ENCODE results near the gene NELL2. TPM values are rescaled to one million over a fixed set of nuclear protein-coding genes. Genes with fewer than 3 reads are reported as not detected.

The NELL2 gene
- total and polyA plus RNA-seq, 10 of the 15 experiments (the other 5 are each of a cell fraction or from before 2014, with no cell fraction given), result 0.27 to 2.3 (median 0.76) TPM

GRCh38 chr12:44830566-44831055 lies 45.5 kb downstream of the NELL2 start:
- 0% methylated on average over 1 of the region's 1 CpG for WGBS (ENCODE audit: insufficient coverage, insufficient replicate concordance, low lambda C conversion rate, missing lambda C conversion rate)
- FAIRE-seq (no peak), DNase-seq (ENCODE audit: low read depth, low spot score) (no peak), ATAC-seq (no peak)
- in situ Hi-C loops (cut with MboI) (no loop called here), intact Hi-C loops (cut with micrococcal nuclease; ENCODE audit: unreplicated experiment) (no loop called here)
- RAD21 ChIA-PET (ENCODE audit: unreplicated experiment), result no interaction called here
- Histone ChIP-seq H3K36me3 (ENCODE audit: control insufficient read depth in 2 of 2, insufficient read depth in 2 of 2, low read length in 1 of 2) (no peaks in the 10 kb centered on the region), H3K4me3 (no peak overlapping the region), H4K20me1 (ENCODE audit: control insufficient read depth, insufficient read depth) (no peaks in the 10 kb centered on the region), H3K27me3 (replicated peaks in 1 of 2; ENCODE audit: control insufficient read depth in 2 of 2, insufficient read depth in 2 of 2, low read length in 1 of 2) (no peaks in the 10 kb centered on the region), H2AFZ (ENCODE audit: control insufficient read depth, low read depth, low read length) (no peak overlapping the region), H3K4me2 (ENCODE audit: control insufficient read depth, insufficient read depth) (no peak overlapping the region), H3K27ac (ENCODE audit: control insufficient read depth, insufficient read depth) (no peak overlapping the region), H3K79me2 (ENCODE audit: control insufficient read depth, insufficient read depth, low read length) (no peaks in the 10 kb centered on the region), H3K4me1 (ENCODE audit: control insufficient read depth, insufficient read depth, low read length) (no peaks in the 10 kb centered on the region), H3K9me3 (replicated peaks; ENCODE audit: control insufficient read depth, insufficient read depth, low read length) (no peaks in the 10 kb centered on the region), H3K9ac (ENCODE audit: control insufficient read depth, insufficient read depth, low read length) (no peak overlapping the region)
- POLR2A ChIA-PET, result no interaction called here
- SMC1A ChIA-PET (ENCODE audit: uncharacterized antibody, unreplicated experiment), result no interaction called here
- no TSS peak for BruUV-seq (replicated peaks)
- CTCF ChIA-PET, result interaction anchor here (1.4 to 1.9 kb wide), 2 partner anchors 18 to 20 kb away, joined by 3 to 5 read pairs; no protein-coding TSS in a partner anchor
- TF ChIP-seq SMARCA5 (IDR thresholded peaks at IDR 0.05) (no peak), RB1 (IDR thresholded peaks at IDR 0.05; ENCODE audit: borderline replicate concordance) (no peak), WRNIP1 (IDR thresholded peaks at IDR 0.05; ENCODE audit: borderline replicate concordance, low read depth, low read length) (no peak), CHD4 (IDR thresholded peaks at IDR 0.05) (no peak), MTA2 (IDR thresholded peaks at IDR 0.05; ENCODE audit: low read depth) (no peak), PAX5 (IDR thresholded peaks at IDR 0.05; ENCODE audit: borderline replicate concordance, low read depth, low read length) (no peak), RAD21 (IDR thresholded peaks at IDR 0.05; ENCODE audit: insufficient read depth, low read depth, low read length) (no peak), PML (IDR thresholded peaks at IDR 0.05; ENCODE audit: low read length) (no peak), ZBED1 (IDR thresholded peaks at IDR 0.05; ENCODE audit: borderline replicate concordance) (no peak), CREM (IDR thresholded peaks at IDR 0.05; ENCODE audit: low read depth) (no peak), KDM1A (IDR thresholded peaks at IDR 0.05; ENCODE audit: borderline replicate concordance) (no peak), KLF5 (IDR thresholded peaks at IDR 0.05; ENCODE audit: partially characterized antibody) (no peak), PRDM15 (CRISPR knock-in tag; IDR thresholded peaks at IDR 0.05) (no peak), GATAD2B (conservative IDR thresholded peaks at IDR 0.05; ENCODE audit: low read depth) (no peak), ESRRA (IDR thresholded peaks at IDR 0.05; ENCODE audit: low read length) (no peak), RUNX3 (IDR thresholded peaks at IDR 0.05; ENCODE audit: low read length) (no peak)
